ENCODE results near the gene CCNQ.

Gene CCNQ

GRCh38 chrX:153595859-153596857, 2.8 kb downstream of the CCNQ start:
- DNase-seq = no peak

- no peak for DNase-seq
These were observed 3.6 kb downstream of the CCNQ start for GRCh38 chrX:153595387-153595786.

- DNase-seq = no peak
These were observed 5.0 kb downstream of the CCNQ start for GRCh38 chrX:153593811-153594500.

- DNase-seq = peak; percentile 20
These were observed 5.8 kb downstream of the CCNQ start for GRCh38 chrX:153592966-153593688.

- no peak for DNase-seq
These were observed 6.7 kb downstream of the CCNQ start for GRCh38 chrX:153592091-153592833.

GRCh38 chrX:153590961-153591956, 7.7 kb downstream of the CCNQ start:
- DNase-seq = no peak

GRCh38 chrX:153588782-153589446, 10.0 kb downstream of the CCNQ start:
- DNase-seq = no peak

- DNase-seq = no peak
These were observed 10.7 kb downstream of the CCNQ start for GRCh38 chrX:153588021-153588781.

- no peak for DNase-seq
These were observed 11.6 kb downstream of the CCNQ start for GRCh38 chrX:153587342-153587741.

GRCh38 chrX:153585827-153586226, 13.1 kb downstream of the CCNQ start:
- DNase-seq = no peak

GRCh38 chrX:153583433-153583832, 15.5 kb downstream of the CCNQ start:
- no peak for DNase-seq

- no peak for DNase-seq
These were observed 16.0 kb downstream of the CCNQ start for GRCh38 chrX:153582896-153583295.

GRCh38 chrX:153580700-153581386, 18.1 kb downstream of the CCNQ start:
- no peak for DNase-seq

GRCh38 chrX:153578889-153579288, 20.1 kb downstream of the CCNQ start:
- DNase-seq = no peak

- no peak for DNase-seq
These were observed 20.6 kb downstream of the CCNQ start for GRCh38 chrX:153578200-153578835.

- no peak for DNase-seq
These were observed 22.0 kb downstream of the CCNQ start for GRCh38 chrX:153576961-153577360.

GRCh38 chrX:153576239-153576870, 22.6 kb downstream of the CCNQ start:
- DNase-seq = no peak

GRCh38 chrX:153573984-153574383, 25.0 kb downstream of the CCNQ start:
- DNase-seq = no peak

Data from DMS79 treated with DMSO at 0.1 percent for 48 hours (cell line).